HepG2 (cell line): ENCODE measurements around the gene SEC16A. TPM values are rescaled to one million over a fixed set of nuclear protein-coding genes. Genes with fewer than 3 reads are reported as not detected.

Experiments
- ATF7-NPFF ChIP-seq: sonication (generic); formaldehyde crosslinking; IDR thresholded peaks from 2 replicates; pipeline ENCODE4 v1.8.1; 2023; ENCODE audit warnings: mild to moderate bottlenecking, low read depth, missing genetic modification reagents, moderate library complexity
- FOXM1 ChIP-seq: sonication (generic); formaldehyde crosslinking; IDR thresholded peaks from 2 replicates; pipeline ENCODE4 v1.5.0; 2020; ENCODE audit warnings: missing genetic modification reagents
- GATA4 ChIP-seq: sonication (generic); IDR thresholded peaks from 2 replicates; pipeline ENCODE4 v1.6.1; 2016; ENCODE audit warnings: antibody characterized with exemption, low read depth, borderline replicate concordance
- HIVEP1 ChIP-seq: sonication (generic); formaldehyde crosslinking; IDR thresholded peaks from 2 replicates; pipeline ENCODE4 v1.4.0; 2020; ENCODE audit warnings: mild to moderate bottlenecking, missing genetic modification reagents
- MXD4 ChIP-seq: IDR thresholded peaks from 2 replicates; pipeline ENCODE4 v1.6.1; 2016; ENCODE audit warnings: mild to moderate bottlenecking, missing biosample characterization, missing genetic modification reagents
- NFATC3 ChIP-seq: sonication (generic); formaldehyde crosslinking; IDR thresholded peaks from 2 replicates; pipeline ENCODE4 v1.5.1; 2020; ENCODE audit warnings: mild to moderate bottlenecking, missing genetic modification reagents
- NPAS2 ChIP-seq: sonication (generic); formaldehyde crosslinking; IDR thresholded peaks from 2 replicates; pipeline ENCODE4 v1.8.0; 2022; ENCODE audit warnings: mild to moderate bottlenecking, missing genetic modification reagents, borderline replicate concordance
- PAXIP1 ChIP-seq: sonication (generic); formaldehyde crosslinking; conservative IDR thresholded peaks from 2 replicates; pipeline ENCODE4 v1.4.0; 2020; ENCODE audit warnings: mild to moderate bottlenecking, missing genetic modification reagents, moderate library complexity
- POGZ ChIP-seq: sonication (generic); formaldehyde crosslinking; IDR thresholded peaks from 2 replicates; pipeline ENCODE4 v1.4.0; 2020; ENCODE audit warnings: mild to moderate bottlenecking, missing genetic modification reagents
- RXRA ChIP-seq: sonication (generic); formaldehyde crosslinking; IDR thresholded peaks from 2 replicates; pipeline ENCODE4 v1.5.1; 2020; ENCODE audit warnings: missing genetic modification reagents
- SP140L ChIP-seq: sonication (generic); formaldehyde crosslinking; IDR thresholded peaks from 2 replicates; pipeline ENCODE4 v1.4.0; 2020; ENCODE audit warnings: missing genetic modification reagents, borderline replicate concordance
- SPEN ChIP-seq: sonication (generic); formaldehyde crosslinking; IDR thresholded peaks from 2 replicates; pipeline ENCODE4 v1.5.1; 2020; ENCODE audit warnings: low read depth, mild to moderate bottlenecking, missing genetic modification reagents
- WIZ ChIP-seq: sonication (generic); formaldehyde crosslinking; IDR thresholded peaks from 2 replicates; pipeline ENCODE4 v1.5.1; 2020; ENCODE audit warnings: mild to moderate bottlenecking, missing genetic modification reagents
- ZBTB44 ChIP-seq: sonication (generic); formaldehyde crosslinking; IDR thresholded peaks from 2 replicates; pipeline ENCODE4 v1.4.0; 2020; ENCODE audit warnings: missing genetic modification reagents
- ZNF589 ChIP-seq: sonication (generic); formaldehyde crosslinking; conservative IDR thresholded peaks from 2 replicates; pipeline ENCODE4 v1.8.0; 2022; ENCODE audit warnings: mild to moderate bottlenecking, moderate library complexity, missing genetic modification reagents
- ZNF672 ChIP-seq: sonication (generic); formaldehyde crosslinking; IDR thresholded peaks from 2 replicates; pipeline ENCODE4 v1.8.1; 2022; ENCODE audit warnings: missing genetic modification reagents
- ZNF777 ChIP-seq: sonication (generic); formaldehyde crosslinking; IDR thresholded peaks from 2 replicates; pipeline ENCODE4 v1.4.0; 2020; ENCODE audit warnings: missing genetic modification reagents
- polyA plus RNA-seq, 8 experiments: library from polyadenylated mRNA; depleted of rRNA in 3 of 8; stranded (reverse) in 7 of 8; unstranded in 1 of 8; fragments of >200 nt; fragmentation: Illumina TruSeq in 4 of 8; extraction: Trizol in 4 of 8; gene quantifications; 2 replicates each; pipeline versions ENCODE4 v1.2.1 to v1.2.3, GENCODE V29; 2011 to 2016; ENCODE audit warnings: low read depth in 4 of 8, missing spikeins in 1 of 8, mixed read lengths in 1 of 8; ENCODE audit not compliant: insufficient read depth in 1 of 8
- total RNA-seq, 5 experiments: library from RNA; depleted of rRNA; stranded (reverse); fragments of >200 nt; fragmentation: Illumina TruSeq; extraction: Trizol; gene quantifications; 2 replicates each; pipeline ENCODE4 v1.2.3, GENCODE V29; 2016; ENCODE audit warnings: low read depth in 1 of 5
- TF ChIP-seq, protein P1 (sequence below): sonication (generic); formaldehyde crosslinking; IDR thresholded peaks from 2 replicates; pipeline ENCODE4 v1.9.0; 2021; ENCODE audit warnings: mild to moderate bottlenecking, missing genetic modification reagents

The SEC16A gene
- total and polyA plus RNA-seq, 2 of the 13 experiments (the other 11 are each of a cell fraction or from before 2014, with no cell fraction given), result 15.9 to 18.9 TPM

GRCh38 chr9:136410500-136411287 lies 72.1 kb downstream of the SEC16A start, which contains the start of the genes ENTR1 and PMPCA (continued):
- TF ChIP-seq, protein P1, sequence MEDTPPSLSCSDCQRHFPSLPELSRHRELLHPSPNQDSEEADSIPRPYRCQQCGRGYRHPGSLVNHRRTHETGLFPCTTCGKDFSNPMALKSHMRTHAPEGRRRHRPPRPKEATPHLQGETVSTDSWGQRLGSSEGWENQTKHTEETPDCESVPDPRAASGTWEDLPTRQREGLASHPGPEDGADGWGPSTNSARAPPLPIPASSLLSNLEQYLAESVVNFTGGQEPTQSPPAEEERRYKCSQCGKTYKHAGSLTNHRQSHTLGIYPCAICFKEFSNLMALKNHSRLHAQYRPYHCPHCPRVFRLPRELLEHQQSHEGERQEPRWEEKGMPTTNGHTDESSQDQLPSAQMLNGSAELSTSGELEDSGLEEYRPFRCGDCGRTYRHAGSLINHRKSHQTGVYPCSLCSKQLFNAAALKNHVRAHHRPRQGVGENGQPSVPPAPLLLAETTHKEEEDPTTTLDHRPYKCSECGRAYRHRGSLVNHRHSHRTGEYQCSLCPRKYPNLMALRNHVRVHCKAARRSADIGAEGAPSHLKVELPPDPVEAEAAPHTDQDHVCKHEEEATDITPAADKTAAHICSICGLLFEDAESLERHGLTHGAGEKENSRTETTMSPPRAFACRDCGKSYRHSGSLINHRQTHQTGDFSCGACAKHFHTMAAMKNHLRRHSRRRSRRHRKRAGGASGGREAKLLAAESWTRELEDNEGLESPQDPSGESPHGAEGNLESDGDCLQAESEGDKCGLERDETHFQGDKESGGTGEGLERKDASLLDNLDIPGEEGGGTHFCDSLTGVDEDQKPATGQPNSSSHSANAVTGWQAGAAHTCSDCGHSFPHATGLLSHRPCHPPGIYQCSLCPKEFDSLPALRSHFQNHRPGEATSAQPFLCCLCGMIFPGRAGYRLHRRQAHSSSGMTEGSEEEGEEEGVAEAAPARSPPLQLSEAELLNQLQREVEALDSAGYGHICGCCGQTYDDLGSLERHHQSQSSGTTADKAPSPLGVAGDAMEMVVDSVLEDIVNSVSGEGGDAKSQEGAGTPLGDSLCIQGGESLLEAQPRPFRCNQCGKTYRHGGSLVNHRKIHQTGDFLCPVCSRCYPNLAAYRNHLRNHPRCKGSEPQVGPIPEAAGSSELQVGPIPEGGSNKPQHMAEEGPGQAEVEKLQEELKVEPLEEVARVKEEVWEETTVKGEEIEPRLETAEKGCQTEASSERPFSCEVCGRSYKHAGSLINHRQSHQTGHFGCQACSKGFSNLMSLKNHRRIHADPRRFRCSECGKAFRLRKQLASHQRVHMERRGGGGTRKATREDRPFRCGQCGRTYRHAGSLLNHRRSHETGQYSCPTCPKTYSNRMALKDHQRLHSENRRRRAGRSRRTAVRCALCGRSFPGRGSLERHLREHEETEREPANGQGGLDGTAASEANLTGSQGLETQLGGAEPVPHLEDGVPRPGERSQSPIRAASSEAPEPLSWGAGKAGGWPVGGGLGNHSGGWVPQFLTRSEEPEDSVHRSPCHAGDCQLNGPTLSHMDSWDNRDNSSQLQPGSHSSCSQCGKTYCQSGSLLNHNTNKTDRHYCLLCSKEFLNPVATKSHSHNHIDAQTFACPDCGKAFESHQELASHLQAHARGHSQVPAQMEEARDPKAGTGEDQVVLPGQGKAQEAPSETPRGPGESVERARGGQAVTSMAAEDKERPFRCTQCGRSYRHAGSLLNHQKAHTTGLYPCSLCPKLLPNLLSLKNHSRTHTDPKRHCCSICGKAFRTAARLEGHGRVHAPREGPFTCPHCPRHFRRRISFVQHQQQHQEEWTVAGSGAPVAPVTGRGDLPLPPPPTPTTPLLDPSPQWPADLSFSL (CRISPR knock-in tag), result no peak
- peak; percentile 75 for TF ChIP-seq SPEN
- TF ChIP-seq WIZ (CRISPR knock-in tag), result no peak
- TF ChIP-seq NPAS2 (CRISPR knock-in tag), result no peak
- peak; percentile 86 for TF ChIP-seq ATF7-NPFF
- TF ChIP-seq NFATC3 (CRISPR knock-in tag), result 0 out of 2 replicates have a peak, but pooled peaks have one; percentile 60
- peak; percentile 58; the same call in 1 of the 2 replicates for TF ChIP-seq RXRA
- no peak for TF ChIP-seq SP140L (CRISPR knock-in tag)
- TF ChIP-seq FOXM1 (CRISPR knock-in tag), result no peak
- TF ChIP-seq ZNF589, result peak; percentile 84
- TF ChIP-seq ZBTB44 (CRISPR knock-in tag), result peak; percentile 85; the same call in 1 of the 2 replicates
- 0 out of 2 replicates have a peak, but pooled peaks have one; percentile 40 for TF ChIP-seq HIVEP1 (CRISPR knock-in tag)
- peak; percentile 84 for TF ChIP-seq ZNF777 (CRISPR knock-in tag)
- peak; percentile 77; the same call in 1 of the 2 replicates for TF ChIP-seq MXD4 (CRISPR knock-in tag)
- TF ChIP-seq GATA4, result peak; percentile 38; the same call in 1 of the 2 replicates
- 0 out of 2 replicates have a peak, but pooled peaks have one; percentile 14 for TF ChIP-seq PAXIP1 (CRISPR knock-in tag)
- peak; percentile 60 for TF ChIP-seq POGZ (CRISPR knock-in tag)
- no peak for TF ChIP-seq ZNF672 (CRISPR knock-in tag)
